ENCODE data around the gene LRRC8B.

- TF ChIP-seq CTCF (IDR thresholded peaks at IDR 0.05; ENCODE audit: insufficient read depth, low read depth, low read length) (no peak), EZH2 (IDR thresholded peaks at IDR 0.05; ENCODE audit: insufficient read depth, low read length) (no peak)
These were observed 7.6 kb downstream of the LRRC8B start for GRCh38 chr1:89532228-89532627.

All from astrocyte (in vitro differentiated cells and primary cell).